Astrocyte (in vitro differentiated cells and primary cell): Measurements from ENCODE around the gene ETV5. TPM values are rescaled to one million over a fixed set of nuclear protein-coding genes. Genes with fewer than 3 reads are reported as not detected.

ENCODE experiments used
- DNase-seq: peaks from one replicate; pipeline ENCODE4 v3.0.0-alpha.2; 2010; ENCODE audit warnings: low read depth
- FAIRE-seq: peaks from 2 replicates; lab custom pipeline; 2011; peaks lifted over from hg19 to GRCh38; lab: Jason Lieb, UNC
- H2AFZ ChIP-seq: 2 replicates; pipeline ENCODE4 v1.6.0; 2012; ENCODE audit warnings: low read depth, low read length, inconsistent platforms
- H3K27ac ChIP-seq: 2 replicates; pipeline ENCODE4 v1.5.1; 2011; ENCODE audit warnings: low read depth, low read length, inconsistent platforms
- H3K27me3 ChIP-seq: 2 replicates; pipeline ENCODE4 v1.6.0; 2011; ENCODE audit warnings: low read length, inconsistent platforms; ENCODE audit not compliant: insufficient read depth
- H3K36me3 ChIP-seq: 2 replicates; pipeline ENCODE4 v1.5.1; 2011; ENCODE audit warnings: low read length, inconsistent platforms; ENCODE audit not compliant: insufficient read depth
- H3K4me1 ChIP-seq: 2 replicates; pipeline ENCODE4 v1.5.1; 2011; ENCODE audit warnings: low read length, inconsistent platforms; ENCODE audit not compliant: insufficient read depth
- H3K4me2 ChIP-seq: 2 replicates; pipeline ENCODE4 v1.6.0; 2012; ENCODE audit warnings: low read length, inconsistent platforms
- H3K4me3 ChIP-seq: 2 replicates; pipeline ENCODE4 v1.5.1; 2011; ENCODE audit warnings: low read depth, mild to moderate bottlenecking, low read length, inconsistent platforms; ENCODE audit not compliant: insufficient read depth
- H3K79me2 ChIP-seq: 2 replicates; pipeline ENCODE4 v1.6.0; 2012; ENCODE audit warnings: mild to moderate bottlenecking, low read length, inconsistent platforms; ENCODE audit not compliant: insufficient read depth
- H3K9ac ChIP-seq: 2 replicates; pipeline ENCODE4 v1.6.0; 2012; ENCODE audit warnings: mild to moderate bottlenecking, low read length, inconsistent platforms
- H3K9me3 ChIP-seq: 2 replicates; pipeline ENCODE4 v1.5.1; 2012; ENCODE audit warnings: low read depth, mild to moderate bottlenecking, low read length, inconsistent platforms; ENCODE audit not compliant: insufficient read depth
- H4K20me1 ChIP-seq: 2 replicates; pipeline ENCODE4 v1.6.0; 2012; ENCODE audit warnings: low read length, inconsistent platforms; ENCODE audit not compliant: insufficient read depth
- H3K27ac Mint-ChIP-seq: one replicate; pipeline ENCODE4 v1.8.0; 2021; ENCODE audit warnings: mild to moderate bottlenecking, mixed read lengths; ENCODE audit not compliant: unreplicated experiment
- H3K27me3 Mint-ChIP-seq: one replicate; pipeline ENCODE4 v1.8.0; 2021; ENCODE audit warnings: low read depth, mixed read lengths; ENCODE audit not compliant: unreplicated experiment
- H3K36me3 Mint-ChIP-seq: one replicate; pipeline ENCODE4 v1.8.0; 2021; ENCODE audit warnings: low read depth, mixed read lengths; ENCODE audit not compliant: unreplicated experiment
- H3K4me1 Mint-ChIP-seq: one replicate; pipeline ENCODE4 v1.8.0; 2021; ENCODE audit warnings: low read depth, mixed read lengths; ENCODE audit not compliant: unreplicated experiment
- H3K4me3 Mint-ChIP-seq: one replicate; pipeline ENCODE4 v1.8.0; 2021; ENCODE audit warnings: mild to moderate bottlenecking, moderate library complexity, mixed read lengths; ENCODE audit not compliant: unreplicated experiment
- H3K9me3 Mint-ChIP-seq: one replicate; pipeline ENCODE4 v1.8.0; 2021; ENCODE audit warnings: mild to moderate bottlenecking, mixed read lengths; ENCODE audit not compliant: unreplicated experiment
- EZH2 ChIP-seq: IDR thresholded peaks from 2 replicates; pipeline ENCODE4 v1.6.1; 2012; ENCODE audit warnings: mild to moderate bottlenecking, low read length, inconsistent platforms; ENCODE audit not compliant: insufficient read depth
- total RNA-seq: library from RNA; stranded (reverse); gene quantifications from 2 replicates; pipeline ENCODE4 v1.2.1, GENCODE V29; 2021
- TF ChIP-seq, protein P1 (sequence below): IDR thresholded peaks from 2 replicates; pipeline ENCODE4 v1.5.1; 2011; ENCODE audit warnings: low read depth, mild to moderate bottlenecking, inconsistent platforms, low read length, moderate library complexity; ENCODE audit not compliant: insufficient read depth

ETV5 gene
- total RNA-seq, 1 donor from 2014 or later, result 55.3 TPM

- Mint-ChIP-seq H3K27ac (no peak overlapping the region), H3K4me1 (peaks cover 11% of the 10 kb centered on the region)
- peaks cover 11% of the 10 kb centered on the region for H4K20me1 ChIP-seq
Measured at GRCh38 chr3:186084264-186084663, 24.6 kb downstream of the ETV5 start.

GRCh38 chr3:186083746-186084145 lies 25.1 kb downstream of the ETV5 start:
- TF ChIP-seq, protein P1, sequence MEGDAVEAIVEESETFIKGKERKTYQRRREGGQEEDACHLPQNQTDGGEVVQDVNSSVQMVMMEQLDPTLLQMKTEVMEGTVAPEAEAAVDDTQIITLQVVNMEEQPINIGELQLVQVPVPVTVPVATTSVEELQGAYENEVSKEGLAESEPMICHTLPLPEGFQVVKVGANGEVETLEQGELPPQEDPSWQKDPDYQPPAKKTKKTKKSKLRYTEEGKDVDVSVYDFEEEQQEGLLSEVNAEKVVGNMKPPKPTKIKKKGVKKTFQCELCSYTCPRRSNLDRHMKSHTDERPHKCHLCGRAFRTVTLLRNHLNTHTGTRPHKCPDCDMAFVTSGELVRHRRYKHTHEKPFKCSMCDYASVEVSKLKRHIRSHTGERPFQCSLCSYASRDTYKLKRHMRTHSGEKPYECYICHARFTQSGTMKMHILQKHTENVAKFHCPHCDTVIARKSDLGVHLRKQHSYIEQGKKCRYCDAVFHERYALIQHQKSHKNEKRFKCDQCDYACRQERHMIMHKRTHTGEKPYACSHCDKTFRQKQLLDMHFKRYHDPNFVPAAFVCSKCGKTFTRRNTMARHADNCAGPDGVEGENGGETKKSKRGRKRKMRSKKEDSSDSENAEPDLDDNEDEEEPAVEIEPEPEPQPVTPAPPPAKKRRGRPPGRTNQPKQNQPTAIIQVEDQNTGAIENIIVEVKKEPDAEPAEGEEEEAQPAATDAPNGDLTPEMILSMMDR, result no peak
- no peak for TF ChIP-seq EZH2
- Mint-ChIP-seq H3K27ac (peak overlapping the region; percentile 15), H3K4me1 (peaks cover 11% of the 10 kb centered on the region), H3K4me3 (no peak overlapping the region), H3K9me3 (no peaks in the 10 kb centered on the region), H3K27me3 (no peaks in the 10 kb centered on the region), H3K36me3 (peaks cover 31% of the 10 kb centered on the region)
- H3K9me3 ChIP-seq, result no peaks in the 10 kb centered on the region
- no peaks in the 10 kb centered on the region for H3K79me2 ChIP-seq
- DNase-seq, result no peak
- no peak overlapping the region for H3K4me2 ChIP-seq
- H3K4me1 ChIP-seq, result no peaks in the 10 kb centered on the region
- H4K20me1 ChIP-seq, result peaks cover 11% of the 10 kb centered on the region
- no peak for FAIRE-seq
- H3K9ac ChIP-seq, result no peak overlapping the region
- no peaks in the 10 kb centered on the region for H3K27me3 ChIP-seq
- H2AFZ ChIP-seq, result no peak overlapping the region
- peaks cover 18% of the 10 kb centered on the region for H3K36me3 ChIP-seq
- no peak overlapping the region for H3K4me3 ChIP-seq
- no peak overlapping the region for H3K27ac ChIP-seq

More at GRCh38 chr3:186084264-186084663, 24.6 kb downstream of the ETV5 start:
- FAIRE-seq (no peak), DNase-seq (no peak)
- Histone ChIP-seq H3K4me1 (no peaks in the 10 kb centered on the region), H3K27ac (no peak overlapping the region), H3K4me2 (no peak overlapping the region), H3K9me3 (no peaks in the 10 kb centered on the region), H3K36me3 (peaks cover 15% of the 10 kb centered on the region), H3K9ac (no peak overlapping the region), H3K27me3 (no peaks in the 10 kb centered on the region), H2AFZ (no peak overlapping the region), H3K79me2 (no peaks in the 10 kb centered on the region), H3K4me3 (no peak overlapping the region)
- Mint-ChIP-seq H3K9me3 (no peaks in the 10 kb centered on the region), H3K27me3 (no peaks in the 10 kb centered on the region), H3K36me3 (peaks cover 28% of the 10 kb centered on the region), H3K4me3 (no peak overlapping the region)
- TF ChIP-seq EZH2, result no peak

DNA sequence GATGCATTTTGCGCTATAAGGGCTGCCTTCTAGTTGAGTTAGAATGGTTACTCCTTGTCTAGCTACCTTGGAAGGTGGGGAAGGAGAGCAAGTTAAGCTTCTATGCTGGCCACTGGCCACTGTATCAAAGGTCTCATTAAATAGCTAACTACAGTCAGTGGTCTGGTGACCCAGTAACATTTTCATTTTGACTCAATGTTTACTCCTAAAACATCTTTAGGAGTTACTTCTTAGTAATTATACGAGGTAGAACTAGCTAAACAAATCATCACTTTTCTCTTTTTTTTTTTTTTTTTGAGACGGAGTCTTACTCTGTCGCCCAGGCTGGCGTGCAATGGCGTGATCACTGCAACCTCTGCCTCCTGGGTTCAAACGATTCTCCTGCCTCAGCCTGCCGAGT lies 26.7 kb downstream of the ETV5 start:
- no peak overlapping the region for H3K4me3 ChIP-seq
- Mint-ChIP-seq H3K27me3 (no peaks in the 10 kb centered on the region), H3K27ac (no peak overlapping the region), H3K9me3 (no peaks in the 10 kb centered on the region), H3K36me3 (peaks cover 30% of the 10 kb centered on the region), H3K4me3 (no peak overlapping the region), H3K4me1 (peaks cover 11% of the 10 kb centered on the region)
- H3K36me3 ChIP-seq, result peaks cover 13% of the 10 kb centered on the region
- H2AFZ ChIP-seq, result no peak overlapping the region
- no peak overlapping the region for H3K27ac ChIP-seq
- H3K4me1 ChIP-seq, result no peaks in the 10 kb centered on the region
- no peaks in the 10 kb centered on the region for H3K9me3 ChIP-seq
- peaks cover 7% of the 10 kb centered on the region for H4K20me1 ChIP-seq
- FAIRE-seq (no peak), DNase-seq (no peak)
- TF ChIP-seq EZH2, result no peak
- TF ChIP-seq, protein P1, result no peak
- no peak overlapping the region for H3K4me2 ChIP-seq
- no peak overlapping the region for H3K9ac ChIP-seq
- H3K27me3 ChIP-seq, result no peaks in the 10 kb centered on the region
- H3K79me2 ChIP-seq, result no peaks in the 10 kb centered on the region
